ENCODE data around the gene DNAH14.

DNA sequence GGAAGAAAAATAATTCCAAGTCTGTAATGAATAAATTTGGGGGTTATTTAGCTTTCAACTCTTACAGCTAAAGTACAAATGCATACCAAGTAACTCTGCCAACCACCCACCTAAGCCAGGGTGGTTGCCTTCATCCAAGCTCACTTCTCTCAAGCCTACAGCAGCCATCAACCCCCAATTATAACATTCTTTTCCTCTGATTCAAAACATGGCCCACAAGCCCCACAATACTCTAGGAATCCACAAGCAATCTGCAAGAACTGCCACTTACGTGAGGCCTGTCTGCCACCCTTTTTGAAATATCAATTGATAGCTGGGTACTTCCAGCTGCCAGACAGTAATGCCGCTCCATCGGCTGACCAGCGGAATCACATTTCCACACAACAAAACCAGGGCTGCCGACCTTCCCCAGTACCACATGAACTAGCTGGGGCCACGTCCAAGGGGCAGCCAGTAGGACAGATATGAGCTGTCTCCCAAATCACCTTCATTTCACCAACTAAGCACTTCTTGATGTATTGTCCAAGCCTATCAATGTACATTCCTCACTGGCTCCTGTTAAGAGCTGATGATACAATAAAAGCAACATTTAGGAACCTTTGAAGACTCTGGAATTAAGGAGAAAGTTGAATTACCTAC is 495.2 kb downstream of the DNAH14 start:
- TF ChIP-seq CTCF (conservative IDR thresholded peaks at IDR 0.05; ENCODE audit: low read depth, low read length) (no peak), POLR2A (IDR thresholded peaks at IDR 0.05; ENCODE audit: low read depth, low read length) (no peak), FOS (IDR thresholded peaks at IDR 0.05; ENCODE audit: low read depth, low read length) (no peak), SMC3 (IDR thresholded peaks at IDR 0.05; ENCODE audit: low read depth, low read length) (no peak), CEBPB (IDR thresholded peaks at IDR 0.05; ENCODE audit: low read depth, low read length) (no peak), RAD21 (IDR thresholded peaks at IDR 0.05; ENCODE audit: low read length) (no peak), RFX5 (IDR thresholded peaks at IDR 0.05; ENCODE audit: low read depth, low read length) (no peak), MXI1 (IDR thresholded peaks at IDR 0.05; ENCODE audit: borderline replicate concordance, low read depth, low read length) (no peak), MAZ (IDR thresholded peaks at IDR 0.05; ENCODE audit: borderline replicate concordance, low read depth, low read length) (no peak), MAFK (IDR thresholded peaks at IDR 0.05; ENCODE audit: low read depth, low read length) (no peak), BHLHE40 (IDR thresholded peaks at IDR 0.05; ENCODE audit: low read depth, low read length) (no peak), CHD1 (IDR thresholded peaks at IDR 0.05; ENCODE audit: low read depth, low read length) (no peak)

Measured in IMR-90 (cell line).